Lung (tissue), 12 donors: Measurements from ENCODE around the gene SSH3. TPM values are rescaled to one million over a fixed set of nuclear protein-coding genes. Genes with fewer than 3 reads are reported as not detected.
A peak's percentile ranks its signal among the peaks of the same experiment; 100 is the strongest.

Experiments
- ATAC-seq: fragments of 200-7000 bp; cut with Tn5 transposase; one replicate; pipeline ENCODE4 v1.9.1; 2020; ENCODE audit warnings: moderate number of reproducible peaks; ENCODE audit not compliant: insufficient read depth, low FRiP score
- DNase-seq, 3 donors: peaks; one replicate each; pipeline ENCODE4 v3.0.0-alpha.2; 2013 to 2017
- H3K27ac ChIP-seq, 2 donors: one replicate each; pipeline ENCODE4 v1.5.1; 2013; ENCODE audit warnings: mild to moderate bottlenecking in 2 of 2, moderate library complexity in 2 of 2, control low read depth in 1 of 2, inconsistent platforms in 1 of 2, low read depth in 1 of 2, low read length in 1 of 2
- H3K27me3 ChIP-seq, 3 donors: one replicate each; pipeline ENCODE4 v1.5.1; 2013; ENCODE audit warnings: low read length in 2 of 3; ENCODE audit not compliant: control insufficient read depth in 3 of 3, insufficient read depth in 3 of 3
- H3K36me3 ChIP-seq, 4 donors: one replicate each; pipeline ENCODE4 v1.5.1; 2013; ENCODE audit warnings: low read length in 4 of 4, mild to moderate bottlenecking in 1 of 4, moderate library complexity in 1 of 4; ENCODE audit not compliant: control insufficient read depth in 4 of 4, insufficient read depth in 4 of 4
- H3K4me1 ChIP-seq, 5 donors: one replicate each; pipeline ENCODE4 v1.5.1; 2013; ENCODE audit warnings: low read length in 5 of 5, mild to moderate bottlenecking in 2 of 5, moderate library complexity in 1 of 5; ENCODE audit not compliant: control insufficient read depth in 5 of 5, insufficient read depth in 5 of 5
- H3K4me3 ChIP-seq: one replicate; pipeline ENCODE4 v1.5.1; 2013; ENCODE audit warnings: mild to moderate bottlenecking, control low read depth, moderate library complexity
- H3K9ac ChIP-seq, 2 donors: one replicate each; pipeline ENCODE4 v1.5.1; 2013; ENCODE audit warnings: low read length in 2 of 2, control low read depth in 1 of 2; ENCODE audit not compliant: insufficient read depth in 1 of 2
- H3K9me3 ChIP-seq, 4 donors: one replicate each; pipeline ENCODE4 v1.5.1; 2013; ENCODE audit warnings: low read length in 3 of 4, mild to moderate bottlenecking in 1 of 4, moderate library complexity in 1 of 4; ENCODE audit not compliant: control insufficient read depth in 4 of 4, insufficient read depth in 3 of 4
- WGBS, 2 donors: extraction: QIAGEN DNeasy Blood & Tissue Kit; methylation state at CpG; one replicate each; pipeline ENCODE4 v1.1.7; 2013; 5-methylcytosine and 5-hydroxymethylcytosine counted together
- polyA plus RNA-seq, 2 donors: library from polyadenylated mRNA; stranded (reverse); fragments of 200-250 nt; gene quantifications; one replicate each; pipeline ENCODE4 v1.2.1, GENCODE V29; 2013
- total RNA-seq, 2 donors: library from RNA; depleted of rRNA in 1 of 2; stranded (reverse); fragments of >200 nt in 1 of 2; gene quantifications; one replicate each; pipeline ENCODE4 v1.2.1, GENCODE V29; 2014 to 2021
- TF ChIP-seq, protein P1 (sequence below): IDR thresholded peaks from 2 replicates; pipeline ENCODE4 v1.5.1; 2012; ENCODE audit warnings: mild to moderate bottlenecking; ENCODE audit errors: control extremely low read depth, extremely low read depth
- donor health status: control.
- donor health status: control.
- donor health status: Bipolar disorder and iron deficiency.
- donor health status: healthy.
- donor health status: DM: yes; HTN: yes; CAD: no.

Gene SSH3
- total and polyA plus RNA-seq, 4 donors, result 19.0 to 42.7 (median 27.2) TPM

DNA sequence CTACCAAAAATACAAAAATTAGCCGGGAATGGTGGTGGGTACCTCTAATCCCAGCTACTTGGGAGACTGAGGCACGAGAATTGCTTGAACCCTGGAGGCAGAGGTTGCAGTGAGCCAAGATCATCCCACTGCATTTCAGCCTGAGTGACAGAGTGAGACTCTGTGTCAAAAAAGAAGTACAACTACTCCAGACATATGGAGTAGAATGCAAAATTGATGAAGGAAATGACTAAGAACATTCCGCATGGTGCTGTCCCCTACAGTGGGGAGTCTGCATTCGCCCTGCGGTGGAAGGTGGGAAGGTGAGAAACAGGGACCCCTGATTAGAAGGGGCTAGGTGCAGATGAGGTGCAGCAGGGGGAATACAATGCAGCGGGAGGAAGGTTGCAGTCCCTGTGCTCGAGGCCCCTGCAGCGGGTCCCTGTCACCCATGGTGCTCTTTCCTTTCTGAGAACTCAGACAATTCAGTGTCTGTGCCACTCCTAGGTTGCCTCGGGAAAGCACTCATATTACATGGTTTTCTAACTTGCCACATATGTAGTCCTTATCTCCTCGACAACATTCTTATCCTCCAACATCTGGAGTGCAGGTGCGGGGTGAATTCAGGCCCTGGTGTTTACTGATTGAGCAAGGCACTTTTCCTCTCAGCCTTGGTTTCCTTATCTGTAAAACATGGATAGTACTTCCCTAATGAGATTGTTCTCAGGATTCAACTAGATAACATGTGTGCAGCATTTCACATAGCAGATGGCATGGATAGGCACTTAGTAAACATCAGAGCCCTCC, 44.8 kb downstream of the SSH3 start:
- H3K9ac ChIP-seq, result no peak overlapping the region
- DNase-seq, result no peak
- H3K9me3 ChIP-seq, result no peaks in the 10 kb centered on the region
- H3K4me3 ChIP-seq, result no peak overlapping the region
- no peaks in the 10 kb centered on the region for H3K27me3 ChIP-seq
- peaks cover 0 to 6% (median 0%) of the 10 kb centered on the region in 4 donors for H3K36me3 ChIP-seq
- TF ChIP-seq, protein P1, sequence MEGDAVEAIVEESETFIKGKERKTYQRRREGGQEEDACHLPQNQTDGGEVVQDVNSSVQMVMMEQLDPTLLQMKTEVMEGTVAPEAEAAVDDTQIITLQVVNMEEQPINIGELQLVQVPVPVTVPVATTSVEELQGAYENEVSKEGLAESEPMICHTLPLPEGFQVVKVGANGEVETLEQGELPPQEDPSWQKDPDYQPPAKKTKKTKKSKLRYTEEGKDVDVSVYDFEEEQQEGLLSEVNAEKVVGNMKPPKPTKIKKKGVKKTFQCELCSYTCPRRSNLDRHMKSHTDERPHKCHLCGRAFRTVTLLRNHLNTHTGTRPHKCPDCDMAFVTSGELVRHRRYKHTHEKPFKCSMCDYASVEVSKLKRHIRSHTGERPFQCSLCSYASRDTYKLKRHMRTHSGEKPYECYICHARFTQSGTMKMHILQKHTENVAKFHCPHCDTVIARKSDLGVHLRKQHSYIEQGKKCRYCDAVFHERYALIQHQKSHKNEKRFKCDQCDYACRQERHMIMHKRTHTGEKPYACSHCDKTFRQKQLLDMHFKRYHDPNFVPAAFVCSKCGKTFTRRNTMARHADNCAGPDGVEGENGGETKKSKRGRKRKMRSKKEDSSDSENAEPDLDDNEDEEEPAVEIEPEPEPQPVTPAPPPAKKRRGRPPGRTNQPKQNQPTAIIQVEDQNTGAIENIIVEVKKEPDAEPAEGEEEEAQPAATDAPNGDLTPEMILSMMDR, result no peak
- H3K27ac ChIP-seq, result no peak overlapping the region
- 69 to 73% methylated on average over 11 of the region's 11 CpGs for WGBS, 2 donors
- ATAC-seq, result no peak
- peaks cover 0 to 11% (median 8%) of the 10 kb centered on the region in 5 donors for H3K4me1 ChIP-seq

DNA sequence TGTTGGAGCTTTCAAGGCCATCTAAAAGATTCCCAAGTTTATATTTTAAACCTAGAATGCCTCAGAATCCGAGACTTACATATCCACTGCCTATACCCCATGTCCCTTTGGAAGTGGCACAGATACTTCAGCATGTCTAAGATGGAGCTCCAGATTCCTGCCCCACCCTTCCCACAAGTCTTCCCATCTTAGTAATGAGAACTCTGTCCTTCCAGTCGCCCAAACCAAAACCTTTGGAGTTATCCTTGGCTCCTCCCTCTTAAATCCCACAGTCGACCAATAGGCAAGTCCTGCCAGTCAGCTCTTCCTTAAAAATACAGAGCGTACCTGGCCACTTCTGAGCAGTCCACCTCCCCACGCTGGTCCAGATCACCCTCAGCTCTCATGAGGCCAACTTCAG, 45.7 kb downstream of the SSH3 start:
- Histone ChIP-seq H3K4me1 (peaks cover 0 to 15% (median 8%) of the 10 kb centered on the region in 5 donors), H3K9me3 (no peaks in the 10 kb centered on the region), H3K36me3 (peaks cover 0 to 6% (median 0%) of the 10 kb centered on the region in 4 donors), H3K27me3 (no peaks in the 10 kb centered on the region), H3K27ac (no peak overlapping the region), H3K9ac (no peak overlapping the region), H3K4me3 (no peak overlapping the region)
- ATAC-seq, result no peak
- TF ChIP-seq, protein P1, result no peak
- no peak for DNase-seq
- WGBS, 2 donors, result 83 to 90% methylated on average over 5 of the region's 5 CpGs

GRCh38 chr11:67349457-67349856, 46.1 kb downstream of the SSH3 start:
- 93 to 94% methylated on average over 2 of the region's 2 CpGs for whole genome bisulfite sequencing, 2 donors

More at GRCh38 chr11:67349457-67349856, 46.1 kb downstream of the SSH3 start:
- Histone ChIP-seq H3K9me3 (no peaks in the 10 kb centered on the region), H3K4me1 (peaks cover 0 to 18% (median 10%) of the 10 kb centered on the region in 5 donors), H3K36me3 (peaks cover 0 to 6% (median 0%) of the 10 kb centered on the region in 4 donors), H3K27me3 (no peaks in the 10 kb centered on the region), H3K9ac (no peak overlapping the region), H3K27ac (peak overlapping the region in 1 of 2 donors; percentile 32), H3K4me3 (no peak overlapping the region)
- ATAC-seq (no peak), DNase-seq (no peak)
- TF ChIP-seq, protein P1, result no peak
